ENCODE results near the gene ADAMTSL3.
A peak's percentile ranks its signal among the peaks of the same experiment; 100 is the strongest.

GRCh38 chr15:83658430-83659416 lies 4.8 kb downstream of the ADAMTSL3 start:
- TF ChIP-seq CTCF (IDR thresholded peaks at IDR 0.05; ENCODE audit: low read depth, low read length, missing input control) (no peak), YY1 (IDR thresholded peaks at IDR 0.05) (no peak), RAD21 (IDR thresholded peaks at IDR 0.05) (peak in 1 of 2 donors; percentile 3), GABPA (IDR thresholded peaks at IDR 0.05 in 1 of 2, conservative IDR thresholded peaks at IDR 0.05 in 1 of 2) (no peak), RXRA (IDR thresholded peaks at IDR 0.05) (no peak), MAX (IDR thresholded peaks at IDR 0.05) (no peak), ZBTB33 (IDR thresholded peaks at IDR 0.05) (no peak), REST (IDR thresholded peaks at IDR 0.05) (no peak), TAF1 (conservative IDR thresholded peaks at IDR 0.05) (no peak), EGR1 (IDR thresholded peaks at IDR 0.05; ENCODE audit: low read depth in 2 of 2) (no peak), NR2F2 (IDR thresholded peaks at IDR 0.05) (peak; percentile 94)
